Daoy (cell line): ENCODE data around the gene CCSER1. TPM values are rescaled to one million over a fixed set of nuclear protein-coding genes. Genes with fewer than 3 reads are reported as not detected.

Source experiments
- DNase-seq: peaks from one replicate; pipeline ENCODE4 v3.0.0-alpha.2; 2015; ENCODE audit warnings: low read depth
- total RNA-seq: library from RNA; depleted of rRNA; stranded (reverse); fragments of >200 nt; shearing (Covaris generic); gene quantifications from 2 replicates; pipeline ENCODE4 v1.2.3, GENCODE V29; 2014; rRNA removed

CCSER1 gene
- total RNA-seq, result 0.80 and 1.0 TPM in 2 replicates

DNA sequence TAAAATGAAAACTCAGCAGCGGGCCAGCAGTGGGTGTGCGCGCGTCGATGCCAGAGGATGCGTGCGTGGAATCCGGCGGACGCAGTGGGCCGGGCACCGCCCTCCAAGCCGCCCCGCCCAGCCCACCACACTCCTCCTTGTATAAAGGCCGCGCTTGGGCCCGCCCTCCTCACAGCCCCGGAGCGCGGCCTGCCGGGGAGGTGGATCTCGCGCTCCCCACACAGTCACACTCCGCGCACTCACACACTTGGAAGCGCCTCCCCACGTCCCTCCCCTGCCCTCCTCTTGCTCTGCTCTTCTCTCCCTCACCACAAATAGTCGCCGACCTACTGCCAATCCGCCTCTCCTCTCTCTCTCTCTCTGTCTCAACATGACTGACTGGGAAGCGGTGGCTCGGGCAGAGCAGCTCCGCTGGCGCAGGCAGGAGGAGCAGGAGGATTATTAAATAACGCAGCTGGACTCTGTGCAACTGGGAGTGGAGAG lies at the start of gene CCSER1:
TSS of gene CCSER1 (plus strand) at position 172 of the 483 bp plus-strand sequence.
- DNase-seq, result peak; percentile 51

DNA sequence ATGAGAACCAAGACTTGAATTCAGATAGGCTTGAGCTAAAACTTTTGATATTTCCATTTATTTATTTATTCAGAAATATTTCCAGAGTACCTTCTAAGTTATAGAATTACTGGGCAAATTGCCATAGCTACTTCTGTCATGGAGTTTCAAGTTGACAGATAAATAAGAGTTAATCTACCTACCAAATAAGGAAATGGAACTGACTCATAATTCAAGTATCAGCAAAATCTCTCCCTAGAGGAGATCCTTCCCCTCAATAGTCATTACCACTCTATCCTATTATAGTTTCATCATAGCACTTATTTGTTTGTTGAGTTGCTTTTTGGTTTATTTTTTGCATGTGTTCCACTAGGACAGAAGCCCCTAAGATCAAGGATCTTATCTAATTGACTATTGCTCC lies 48.8 kb upstream of the CCSER1 start:
- no peak for DNase-seq

DNA sequence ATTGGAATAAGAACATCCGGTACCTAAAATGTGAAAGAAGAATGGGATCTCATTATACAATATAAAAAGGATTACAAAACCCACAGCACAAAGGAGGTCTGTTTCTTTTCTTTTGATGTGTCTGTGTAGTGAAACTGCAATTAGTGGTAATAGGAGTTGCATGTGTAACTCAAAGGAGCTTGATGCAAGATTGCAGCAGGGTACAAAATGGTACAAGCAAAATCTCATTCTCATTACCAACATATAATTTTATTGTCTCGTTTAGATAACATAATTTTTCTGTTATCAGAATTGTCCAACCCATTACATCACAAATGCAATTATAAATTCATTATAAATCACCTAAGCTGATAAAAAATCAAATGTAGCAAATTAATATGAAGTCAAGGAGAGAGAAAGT lies 47.1 kb upstream of the CCSER1 start:
- no peak for DNase-seq

DNA sequence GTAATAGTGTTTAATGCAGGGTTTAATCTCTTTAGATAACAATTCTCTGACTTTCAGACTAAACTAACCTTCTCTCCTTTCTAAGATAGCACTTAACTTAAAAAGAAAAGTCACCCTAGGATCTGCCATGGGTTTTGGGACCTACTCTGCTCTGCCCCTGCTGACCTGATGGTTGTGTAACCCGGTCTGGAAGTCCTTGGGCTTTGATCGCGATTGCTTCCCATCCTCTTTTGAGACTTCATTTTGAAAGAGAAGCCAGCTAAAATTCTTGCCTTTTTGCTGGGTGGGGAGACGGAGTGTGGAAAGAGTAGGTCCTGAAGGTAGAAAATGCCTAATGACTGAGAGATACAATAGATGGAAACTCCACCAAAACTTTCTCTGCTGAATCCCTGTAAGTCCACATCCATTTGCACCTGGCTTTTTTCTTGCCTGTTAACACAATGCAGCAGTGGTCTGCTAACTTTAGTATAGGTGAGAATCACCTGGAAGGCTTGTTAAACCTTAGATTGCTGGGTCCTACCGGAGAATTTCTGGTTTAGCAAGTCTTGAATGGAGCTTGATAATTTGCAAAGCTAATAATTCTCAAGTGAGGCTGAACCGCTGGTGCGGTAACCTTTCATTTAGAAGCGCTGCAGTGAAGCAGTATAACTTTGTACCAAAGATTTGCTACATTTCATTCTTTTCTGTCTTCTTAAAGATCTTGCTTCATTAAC lies 45.6 kb upstream of the CCSER1 start:
- DNase-seq, result no peak

DNA sequence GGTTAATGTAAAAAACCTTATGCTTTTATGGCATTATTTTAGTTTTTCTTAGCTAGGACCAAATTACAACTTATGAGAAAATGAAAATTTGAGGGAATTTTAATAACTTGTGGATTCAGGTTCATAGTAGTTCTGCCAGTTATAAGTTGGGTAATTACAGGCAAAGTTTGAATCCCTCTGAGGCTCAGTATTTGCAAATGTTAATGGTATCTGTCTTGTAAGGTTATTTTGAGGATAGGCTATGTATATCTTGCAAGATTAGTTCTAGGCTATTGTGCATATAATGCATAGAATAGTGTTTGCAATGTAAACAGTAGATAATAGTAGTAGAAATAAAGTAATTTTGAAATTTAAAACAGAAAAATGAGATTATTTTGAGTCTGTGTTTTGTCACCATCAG lies 44.7 kb upstream of the CCSER1 start:
- no peak for DNase-seq

DNA sequence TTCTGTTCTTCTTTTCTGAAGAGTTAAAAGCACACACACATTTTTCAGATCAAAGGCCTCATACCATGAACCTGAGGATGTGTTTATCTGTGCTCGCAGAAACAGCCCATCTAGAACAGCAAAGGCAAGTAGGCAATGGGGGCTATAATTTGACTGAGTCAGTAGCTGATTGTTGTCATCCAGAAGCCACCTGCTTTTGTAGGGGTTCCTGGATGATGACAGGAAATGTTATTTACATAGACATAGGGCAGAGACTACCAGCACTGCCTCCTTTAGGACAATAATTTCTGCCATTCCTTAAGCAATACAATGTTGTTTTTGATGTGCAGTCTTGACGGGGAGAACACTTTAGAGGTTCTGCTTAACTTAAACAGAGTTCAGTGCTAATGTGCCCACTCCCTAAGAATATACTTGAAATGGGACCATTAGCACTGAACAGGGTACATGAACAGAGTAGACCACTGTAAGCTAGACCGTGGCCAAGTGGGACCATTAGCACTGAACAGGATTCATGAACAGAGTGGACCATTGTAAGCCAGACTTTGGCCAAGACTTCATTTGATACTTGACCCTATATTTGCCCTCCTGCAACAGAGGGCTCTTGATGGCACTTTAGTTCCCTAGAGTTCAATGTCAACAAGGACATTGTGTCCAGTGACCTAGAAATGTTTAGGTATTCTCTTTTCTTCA lies 42.8 kb upstream of the CCSER1 start:
- DNase-seq, result no peak

DNA sequence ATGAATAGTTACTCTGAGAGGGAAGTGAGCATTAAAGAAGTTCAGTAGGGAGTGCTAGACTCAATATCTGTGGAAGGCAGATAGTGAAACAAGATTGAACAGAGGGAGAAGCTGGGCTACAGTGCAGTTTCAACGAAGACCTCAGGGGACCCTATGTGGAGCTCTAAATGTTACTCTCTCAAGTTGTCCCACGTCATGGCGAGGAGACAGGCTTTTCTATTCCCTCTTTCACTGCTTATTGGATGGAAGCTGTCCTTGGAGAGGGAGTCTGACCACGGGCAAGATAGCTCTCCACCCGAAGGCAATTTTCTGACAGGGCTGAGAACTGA lies 42.3 kb upstream of the CCSER1 start:
- no peak for DNase-seq

DNA sequence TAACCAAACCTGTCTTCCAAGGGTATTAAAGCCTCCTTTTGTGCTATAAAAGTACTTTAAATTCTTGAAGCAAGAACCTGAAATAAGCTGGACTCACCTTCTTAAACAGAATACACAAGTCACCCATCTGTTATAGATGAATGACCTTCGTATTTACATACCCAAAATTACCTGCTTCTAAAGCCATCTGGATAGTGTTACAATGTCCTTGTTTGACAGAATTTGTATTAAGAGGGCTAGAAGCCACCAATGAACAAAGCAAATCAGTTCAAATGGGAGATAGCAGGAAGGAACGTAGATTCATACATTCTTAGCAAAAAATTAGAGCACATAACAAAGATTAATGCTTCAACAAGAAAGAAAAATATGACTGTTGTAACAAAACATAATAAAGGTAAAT lies 33.7 kb upstream of the CCSER1 start:
- DNase-seq, result no peak

DNA sequence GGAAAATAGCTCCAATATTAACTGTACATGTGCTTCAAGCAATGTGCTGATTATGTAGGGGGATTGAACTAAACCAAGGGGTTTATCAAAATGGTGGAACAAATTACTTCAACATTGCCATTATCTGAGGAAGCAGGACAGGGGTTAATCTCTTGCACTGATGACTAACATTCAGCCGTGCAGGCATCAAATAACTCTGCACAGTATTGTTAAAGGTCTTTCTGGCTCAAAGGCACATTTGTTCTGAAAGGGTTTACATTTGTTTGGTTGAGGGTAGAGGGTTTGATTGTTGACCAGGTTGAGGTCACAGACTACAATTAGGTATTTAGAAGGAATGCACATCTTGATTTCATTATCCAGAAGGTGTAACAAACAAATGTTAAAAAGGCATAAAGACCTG lies 32.2 kb upstream of the CCSER1 start:
- peak; percentile 11 for DNase-seq

DNA sequence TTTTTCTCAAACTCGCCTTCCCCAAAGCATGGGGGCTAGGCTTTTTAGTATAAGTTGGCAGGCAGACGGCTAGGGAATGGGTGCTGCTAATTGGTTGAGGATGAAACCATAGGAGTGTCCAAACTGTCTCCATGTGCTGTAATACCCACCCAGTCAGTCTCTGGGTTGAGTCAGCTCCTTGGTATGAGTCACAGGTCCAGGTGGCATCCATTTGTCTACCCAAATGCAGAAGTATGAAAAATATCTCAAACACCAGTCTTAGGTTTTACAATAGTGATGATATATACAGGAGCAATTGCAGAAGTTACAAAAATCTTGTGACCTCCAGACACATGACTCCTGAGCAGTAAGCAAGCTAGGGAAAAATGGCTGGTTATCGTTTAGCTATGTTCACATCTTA lies 27.4 kb upstream of the CCSER1 start:
- peak; percentile 52 for DNase-seq

DNA sequence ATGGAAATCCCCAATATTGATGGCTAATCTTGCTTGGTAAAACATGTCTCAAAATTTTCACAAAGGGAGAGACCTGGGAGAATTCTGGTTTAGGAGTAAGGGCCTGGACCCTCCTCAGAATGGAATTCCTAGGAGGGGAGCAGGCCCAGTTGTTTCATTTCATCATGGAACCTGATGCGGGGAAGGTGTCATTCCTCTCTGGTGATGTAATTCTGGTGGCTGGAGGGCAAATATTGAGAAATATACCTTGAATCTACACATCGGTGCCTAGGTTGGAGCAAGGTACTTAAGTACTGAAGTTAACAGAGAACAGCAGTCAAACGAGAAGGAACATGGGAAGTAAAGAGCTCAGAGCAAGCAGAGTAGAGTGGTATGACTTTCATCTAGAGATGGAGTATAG lies 23.2 kb upstream of the CCSER1 start:
- no peak for DNase-seq

DNA sequence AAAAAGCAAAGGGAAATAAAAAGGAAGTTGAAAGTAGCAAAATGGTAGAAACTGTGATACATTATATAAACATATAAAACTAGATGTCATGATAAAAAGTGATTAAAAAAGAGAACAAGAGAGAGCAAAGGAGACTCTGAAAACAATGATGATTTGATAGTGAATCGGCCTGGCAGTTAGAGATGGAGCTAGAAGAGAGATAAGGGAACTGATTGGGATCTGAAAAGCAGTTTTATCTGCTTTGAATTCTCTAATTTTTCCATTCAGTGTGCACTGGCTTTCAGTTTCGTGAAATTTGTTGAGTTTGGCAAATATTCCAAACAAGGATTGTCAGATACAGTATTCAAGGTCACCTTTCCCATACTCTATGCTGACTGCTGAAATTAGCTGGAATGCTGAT lies 21.9 kb upstream of the CCSER1 start:
- DNase-seq, result no peak

DNA sequence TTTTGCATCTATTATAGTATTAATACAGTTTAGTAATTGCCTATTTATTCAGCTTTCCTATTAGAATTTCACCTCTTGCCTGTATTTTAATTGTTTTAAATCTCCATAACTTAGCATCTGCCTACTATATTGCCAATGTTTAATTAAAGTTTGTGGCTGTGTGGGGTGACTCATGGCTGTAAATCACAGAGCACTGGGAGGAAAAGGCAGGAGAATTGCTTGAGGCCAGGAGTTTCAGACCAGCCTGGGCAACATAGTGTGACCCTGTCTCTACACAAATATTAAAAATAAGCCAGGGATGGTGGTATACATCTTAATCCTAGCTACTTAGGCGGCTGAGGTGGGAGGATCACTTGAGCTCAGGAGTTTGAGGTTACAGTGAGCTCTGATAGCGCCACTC lies 14.5 kb upstream of the CCSER1 start:
- DNase-seq, result peak; percentile 17

DNA sequence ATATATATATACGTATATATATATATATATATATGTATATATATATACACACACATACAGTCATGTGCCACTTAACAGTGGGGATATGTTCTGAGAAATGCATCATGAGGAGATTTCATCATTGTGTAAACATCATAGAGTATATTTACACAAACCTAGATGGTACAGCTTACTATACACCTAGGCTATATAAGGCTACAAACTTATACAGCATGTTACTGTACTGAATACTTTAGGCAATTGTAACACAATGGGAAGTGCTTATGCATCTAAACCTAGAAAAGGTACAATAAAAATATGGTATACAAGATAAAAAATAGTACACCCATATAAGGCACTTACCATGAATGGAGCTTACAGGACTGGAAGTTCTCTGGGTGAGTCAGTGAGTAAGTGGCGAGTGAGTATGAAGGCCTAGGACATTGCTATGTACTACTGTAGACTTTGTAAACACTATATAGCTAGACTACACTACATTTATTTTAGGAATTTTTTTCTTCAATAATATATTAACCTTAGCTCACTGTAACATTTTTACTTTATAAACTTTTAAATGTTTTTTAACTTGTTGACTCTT lies 13.2 kb upstream of the CCSER1 start:
- DNase-seq, result no peak

DNA sequence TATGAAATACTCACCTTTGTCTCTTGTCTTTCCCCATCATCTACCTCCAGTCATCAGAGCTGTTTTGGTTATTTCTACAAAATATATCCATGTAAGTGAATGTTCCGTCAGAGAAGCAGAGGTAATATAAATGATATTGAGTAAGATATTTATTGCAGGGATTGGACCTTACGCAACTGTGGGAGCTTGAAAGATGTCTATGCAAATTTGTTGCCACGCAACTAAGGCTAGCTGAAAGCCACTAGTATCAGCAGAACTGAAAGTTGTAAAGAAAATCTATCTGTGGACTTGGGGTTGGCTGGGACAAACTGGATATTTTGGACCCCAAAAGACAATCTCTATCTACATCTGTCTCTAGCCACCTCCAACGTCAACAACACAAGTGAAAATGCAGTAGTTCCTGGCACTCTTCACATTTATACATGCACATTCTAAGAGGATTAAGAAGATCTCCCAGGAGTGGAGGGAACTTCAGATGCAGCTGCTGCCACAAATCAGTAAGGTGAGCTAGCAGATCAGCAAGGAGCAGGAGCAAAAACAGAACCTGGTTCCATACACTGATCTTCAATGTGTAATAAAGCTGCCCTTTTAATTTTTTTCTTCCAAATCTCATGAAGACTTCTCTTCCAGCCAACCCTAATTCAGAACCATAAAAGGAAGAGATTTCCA lies 8.5 kb upstream of the CCSER1 start:
- DNase-seq, result no peak

DNA sequence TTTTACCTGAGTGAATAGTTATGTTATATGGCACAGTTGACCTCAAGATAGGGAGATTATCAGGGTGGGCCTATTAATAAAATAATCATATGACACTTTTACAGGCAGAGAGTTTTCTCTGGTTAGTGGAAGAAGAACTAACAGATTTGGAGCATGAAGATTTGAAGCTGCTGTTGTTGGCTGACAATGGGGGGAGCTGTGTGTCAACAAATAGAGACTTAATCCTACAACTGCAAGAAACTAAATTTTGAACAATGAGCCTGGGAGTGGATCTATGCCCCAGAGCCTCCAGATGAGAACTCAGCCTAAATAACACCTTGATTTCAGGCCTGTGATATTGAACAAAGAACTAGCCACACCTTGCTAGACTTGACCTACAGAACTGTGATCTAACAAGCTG lies 7.2 kb upstream of the CCSER1 start:
- no peak for DNase-seq

DNA sequence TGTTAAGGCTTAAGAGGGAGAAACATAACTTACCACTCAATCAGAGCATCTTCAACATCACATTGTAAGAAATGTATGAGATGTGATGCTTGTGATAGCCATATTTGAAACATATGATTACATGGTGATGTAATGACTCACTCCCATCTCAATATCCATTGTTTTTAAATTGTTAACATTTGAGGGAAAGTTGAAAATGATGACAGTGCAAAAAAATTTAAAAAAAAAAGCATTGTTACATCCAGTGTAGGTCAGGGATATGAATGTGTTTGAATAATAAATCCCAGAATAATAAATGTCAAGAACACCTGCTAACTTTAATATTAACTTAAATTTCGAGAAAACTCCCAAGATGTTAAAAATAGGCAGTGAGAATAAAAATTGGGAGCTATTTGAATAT lies 6.4 kb upstream of the CCSER1 start:
- no peak for DNase-seq

DNA sequence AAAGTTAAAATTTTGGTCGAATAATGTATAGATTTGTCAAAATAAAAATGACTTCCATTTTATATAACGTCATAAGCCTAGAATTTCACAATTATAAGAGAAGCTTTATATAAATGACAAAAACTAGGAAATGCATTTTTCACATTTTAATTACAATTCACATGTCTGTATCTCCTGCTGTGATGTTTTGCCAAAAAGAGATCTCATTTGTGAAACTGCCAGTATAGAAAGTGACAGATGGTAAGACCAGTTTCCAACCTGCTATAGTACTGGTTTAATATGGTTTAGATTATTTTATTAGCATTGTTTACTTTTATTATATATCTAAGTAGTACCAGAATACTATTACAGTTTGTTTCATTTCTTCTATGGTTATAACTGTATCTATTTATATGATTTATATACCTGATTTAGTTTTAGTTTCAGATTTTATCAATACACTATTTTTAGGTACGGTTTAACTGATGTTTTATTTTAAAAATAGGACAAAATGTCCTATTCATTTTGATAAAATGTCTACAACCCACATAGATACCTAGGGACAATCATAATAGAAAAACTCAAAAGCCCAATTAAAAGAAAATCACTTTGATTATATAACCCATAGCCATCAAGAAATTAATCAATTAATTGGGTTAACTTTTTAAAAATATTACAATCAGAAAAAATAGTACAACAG lies 5.4 kb upstream of the CCSER1 start:
- DNase-seq, result no peak

DNA sequence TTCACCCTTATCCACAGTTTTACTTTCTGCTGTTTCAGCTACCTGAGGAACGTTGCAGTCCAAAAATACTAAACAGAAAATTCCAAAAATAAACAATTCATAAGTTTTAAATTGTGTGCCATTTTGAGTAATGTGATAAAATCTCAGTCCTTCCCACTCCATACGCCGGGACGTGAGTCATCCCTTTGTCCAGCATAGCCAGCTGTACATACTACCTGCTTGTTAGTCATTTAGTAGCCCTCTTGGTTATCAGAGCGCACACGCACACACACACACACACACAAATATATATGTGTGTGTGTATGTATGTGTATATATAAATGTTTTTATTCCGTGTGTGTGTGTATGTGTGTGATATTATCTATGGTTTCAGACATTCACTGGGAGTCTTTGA lies 4.8 kb upstream of the CCSER1 start:
- peak; percentile 67 for DNase-seq

DNA sequence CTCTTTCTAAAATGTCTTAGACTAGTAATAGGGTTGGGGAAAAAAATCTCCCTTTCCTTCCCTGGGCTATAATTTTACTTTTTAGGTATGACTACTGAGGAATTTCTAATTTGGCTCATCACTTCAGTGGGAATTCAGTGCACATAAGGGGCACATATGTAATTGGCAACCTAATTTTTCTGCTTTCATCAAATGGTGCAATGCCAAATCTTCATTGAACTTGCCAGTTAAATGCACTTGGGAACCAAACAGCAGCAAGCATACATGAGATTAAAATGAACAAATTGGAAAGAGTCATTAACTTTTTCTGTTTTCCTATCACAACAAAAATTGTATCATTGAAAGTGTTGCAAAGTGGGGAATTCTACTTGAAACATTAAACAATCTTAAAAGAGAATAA lies 2.9 kb upstream of the CCSER1 start:
- DNase-seq, result no peak

DNA sequence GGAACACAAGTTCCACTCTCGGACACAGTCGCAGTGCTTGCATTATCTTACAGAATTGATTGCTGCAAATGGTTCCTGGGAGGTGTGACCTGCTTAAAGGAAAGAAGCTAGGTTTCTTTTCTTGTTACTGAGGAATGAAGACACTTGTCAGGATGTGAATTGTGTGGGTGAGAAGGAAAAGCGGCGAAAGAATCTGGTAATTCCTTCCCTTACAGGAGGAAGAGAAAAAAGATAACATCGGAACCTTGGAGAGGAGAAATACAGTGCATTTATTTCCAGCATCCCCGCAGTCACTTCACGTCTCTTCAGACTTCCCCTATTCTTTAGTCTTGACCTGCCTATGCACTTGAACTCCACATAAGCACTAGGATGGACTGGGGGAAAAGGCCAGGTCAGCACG lies 389 bp upstream of the CCSER1 start:
- no peak for DNase-seq

DNA sequence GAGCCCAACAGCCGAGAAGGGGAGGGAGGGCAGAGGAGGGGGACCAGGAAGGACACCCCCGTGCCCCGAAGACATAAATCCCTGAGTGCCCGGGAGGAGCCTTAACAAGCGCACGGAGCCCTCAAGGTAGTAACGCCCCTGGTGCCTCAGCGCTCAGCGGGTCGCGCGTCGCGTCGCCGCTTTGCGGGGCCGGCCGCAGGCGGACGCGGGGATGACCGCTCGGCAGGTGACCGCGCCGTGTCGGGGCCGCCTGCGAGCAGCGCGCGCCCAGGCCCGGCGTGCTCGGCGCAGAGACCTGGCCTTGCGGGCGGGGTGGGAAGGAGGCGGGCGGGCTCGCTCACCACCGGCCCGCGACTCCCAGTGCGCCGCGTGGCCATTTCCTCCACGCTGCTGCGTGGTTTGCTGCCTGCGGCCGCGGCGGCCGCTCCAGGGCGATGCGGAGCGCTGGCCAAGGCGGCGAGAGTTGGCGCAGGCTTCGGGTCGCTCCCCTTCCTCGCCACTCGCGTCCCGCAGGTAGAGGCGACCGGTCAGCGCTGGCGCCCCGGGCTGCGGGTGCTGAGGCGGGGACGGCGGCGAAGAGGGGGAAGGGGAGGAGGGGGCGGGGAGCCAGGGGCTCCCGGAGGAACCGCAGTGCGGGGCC lies 632 bp downstream of the CCSER1 start:
- peak; percentile 4 for DNase-seq
